GM21576 (cell line): ENCODE data around the gene LGALS1.
"Not testable (repeated sequence)": the region's sequence is repeated elsewhere in the genome, so short reads cannot be mapped to it uniquely, and the experiment has no call there.

Experiments
- ATAC-seq: cut with Tn5 transposase; IDR thresholded peaks from one replicate; pipeline ENCODE4 v1.9.1; 2021; ENCODE audit warnings: mild to moderate bottlenecking, moderate library complexity; ENCODE audit not compliant: unreplicated experiment

The LGALS1 gene

DNA sequence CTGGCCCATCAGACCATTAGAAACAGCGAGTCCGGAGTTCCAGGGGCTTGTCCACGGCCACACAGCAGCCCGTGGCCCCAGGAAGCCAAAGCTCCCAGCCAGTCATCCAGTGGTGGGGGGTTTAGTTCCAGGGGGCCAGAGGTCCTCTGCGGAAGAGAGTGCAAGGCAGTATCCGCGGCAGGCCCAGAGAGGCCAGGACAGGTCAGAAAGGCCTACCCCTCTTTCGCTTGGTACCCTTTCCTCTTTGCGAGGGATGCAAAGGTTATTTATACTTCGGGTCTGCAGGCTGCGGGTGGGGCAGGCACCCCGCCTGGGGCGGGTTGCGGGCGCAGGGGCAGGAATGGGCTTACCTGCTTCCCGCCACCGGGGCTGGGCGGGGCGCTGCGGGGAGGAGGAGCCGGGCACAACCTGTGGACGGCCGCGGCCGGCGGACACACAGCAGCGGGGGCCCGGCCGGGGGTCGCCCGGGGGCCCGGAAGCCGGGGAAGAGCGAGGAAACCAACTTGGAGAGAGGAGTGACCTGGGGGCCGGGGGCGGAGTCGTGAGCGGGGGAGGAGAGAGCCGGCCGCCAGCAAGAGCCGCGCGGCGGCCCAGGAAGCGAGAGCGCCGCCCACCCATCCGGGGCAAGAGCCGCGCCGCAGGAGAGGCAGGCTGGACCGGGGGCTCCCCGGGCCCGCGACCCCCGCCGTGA is 36.2 kb upstream of the LGALS1 start, which contains the start of gene SH3BP1:
Gene SH3BP1 (plus strand): TSS at position 600 of the 691 bp plus-strand sequence. CDS start 119 bp downstream, outside the sequence.
- ATAC-seq = no peak

DNA sequence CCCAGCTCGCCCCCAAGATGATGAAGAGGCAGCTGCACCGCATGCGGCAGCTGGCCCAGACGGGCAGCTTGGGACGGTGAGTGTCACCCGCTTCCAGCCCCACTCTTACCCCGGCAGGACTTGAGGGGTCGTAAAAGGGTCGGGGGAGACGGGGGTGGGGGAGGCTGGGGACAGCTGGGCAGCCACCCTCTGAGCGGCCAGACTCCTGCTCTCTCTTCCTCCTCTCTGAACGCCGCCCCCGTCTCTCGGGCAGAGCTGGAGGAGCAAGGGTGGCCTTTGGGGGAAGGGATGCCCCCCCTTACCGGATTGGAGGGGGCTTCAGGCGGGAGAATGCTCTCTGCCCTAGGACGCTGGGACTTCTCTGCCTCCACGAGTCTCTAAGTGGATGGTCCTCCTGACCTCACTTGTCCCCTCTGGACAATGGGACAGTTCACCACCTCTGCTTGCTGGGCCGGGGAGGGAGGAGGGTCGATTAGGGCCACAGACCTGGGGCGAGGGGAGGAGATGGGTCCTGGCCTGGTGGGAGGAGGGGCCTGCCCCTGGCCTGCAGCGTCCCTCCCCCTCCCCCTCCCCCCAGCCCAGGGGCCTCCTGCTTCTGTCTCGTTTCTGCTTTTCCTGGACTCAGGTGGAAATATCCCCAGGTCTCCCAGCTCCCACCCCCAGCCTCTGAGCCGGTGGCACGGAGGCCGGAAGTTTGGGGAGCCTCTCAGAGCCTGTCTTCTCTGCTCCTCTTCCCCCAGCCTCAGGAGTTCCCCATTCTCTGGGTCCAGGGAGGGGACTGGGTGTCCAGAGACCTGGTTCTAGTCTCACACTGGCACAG is 35.5 kb upstream of the LGALS1 start:
- no peak for ATAC-seq

GRCh38 chr22:37640591-37641560 is 34.6 kb upstream of the LGALS1 start:
- ATAC-seq = no peak

DNA sequence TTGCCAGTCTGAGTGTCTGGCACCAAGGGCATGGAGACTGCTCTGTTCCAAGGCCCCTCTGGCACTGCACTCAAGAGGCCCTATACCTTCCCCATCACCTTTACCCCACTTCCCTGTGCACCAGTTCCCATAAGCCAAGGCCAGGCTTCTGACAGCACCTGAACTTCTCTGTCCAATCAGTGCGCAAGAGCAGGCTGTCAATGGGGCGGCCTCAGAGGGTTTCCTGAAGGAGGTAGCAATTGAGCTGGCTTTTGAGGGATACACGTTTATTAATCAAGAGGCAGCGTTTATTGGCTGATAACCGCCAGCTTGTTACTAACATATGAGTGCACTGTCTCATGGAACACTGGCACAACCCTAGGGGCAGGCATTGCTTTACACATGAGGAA is 33.9 kb upstream of the LGALS1 start:
- no peak for ATAC-seq

DNA sequence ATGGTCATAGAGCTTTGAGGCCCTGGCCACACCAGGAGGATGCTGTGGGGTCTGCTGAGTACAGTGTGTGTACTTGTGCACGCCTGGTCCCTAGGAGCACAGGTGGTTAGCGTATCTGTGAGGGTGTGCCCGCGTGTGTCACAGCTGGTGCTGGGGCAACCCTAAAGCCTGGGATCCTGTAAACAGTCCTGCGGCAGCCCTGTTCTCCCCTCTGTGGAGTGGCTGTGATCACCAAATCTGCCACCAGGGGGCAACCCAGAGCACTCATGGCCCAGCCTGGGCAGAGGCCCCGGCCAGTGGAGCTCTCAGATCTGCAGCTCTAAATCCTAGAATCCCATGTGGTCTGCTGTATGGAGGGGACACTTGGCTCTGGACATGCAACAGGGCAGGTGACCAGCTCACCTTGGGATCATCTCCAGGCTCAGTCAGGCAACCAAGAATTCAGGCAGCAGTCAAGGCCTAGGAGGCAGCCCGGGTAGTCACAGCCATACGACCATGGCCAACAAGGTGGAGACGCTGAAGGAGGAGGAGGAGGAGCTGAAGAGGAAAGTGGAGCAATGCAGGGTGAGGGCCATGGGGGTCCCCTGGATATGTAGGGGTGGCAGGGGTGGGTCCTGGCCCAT is 32.1 kb upstream of the LGALS1 start:
- ATAC-seq = no peak

- no peak for ATAC-seq
These were observed 28.1 kb upstream of the LGALS1 start for GRCh38 chr22:37647317-37647716.

DNA sequence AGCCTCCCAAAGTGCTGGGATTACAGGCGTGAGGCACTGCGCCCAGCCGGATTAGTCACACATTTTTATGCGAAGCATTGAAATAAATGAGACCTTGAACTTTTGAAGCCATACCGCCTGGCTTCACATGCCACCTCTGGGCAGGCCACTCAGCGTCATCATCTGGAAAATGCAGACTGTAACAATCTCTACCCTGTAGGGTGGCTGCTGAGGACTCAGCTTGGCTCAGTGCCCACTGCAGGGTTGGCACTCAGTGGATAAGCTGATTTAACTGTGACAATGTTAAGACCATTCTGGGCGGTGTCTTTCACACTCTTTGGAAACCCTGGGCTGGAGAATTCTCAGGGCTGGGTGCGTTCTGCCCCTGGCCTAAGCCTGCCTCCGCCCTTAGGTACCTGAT is 27.5 kb upstream of the LGALS1 start:
- ATAC-seq = no peak

GRCh38 chr22:37650463-37651136 is 24.8 kb upstream of the LGALS1 start:
- ATAC-seq = no peak

- no peak for ATAC-seq
These were observed 20.7 kb upstream of the LGALS1 start for GRCh38 chr22:37654563-37655251.

DNA sequence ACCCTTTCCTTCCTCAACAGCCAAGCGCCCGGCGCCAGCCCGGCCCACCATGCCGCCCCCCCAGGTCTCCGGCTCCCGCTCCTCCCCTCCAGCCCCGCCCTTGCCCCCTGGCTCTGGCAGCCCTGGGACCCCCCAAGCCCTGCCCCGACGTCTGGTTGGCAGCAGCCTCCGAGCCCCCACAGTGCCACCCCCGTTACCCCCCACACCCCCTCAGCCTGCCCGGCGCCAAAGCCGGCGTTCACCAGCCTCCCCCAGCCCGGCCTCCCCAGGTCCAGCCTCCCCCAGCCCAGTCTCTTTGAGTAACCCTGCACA is 20.2 kb upstream of the LGALS1 start:
- ATAC-seq = no peak

- ATAC-seq = not testable (repeated sequence)
These were observed 18.9 kb upstream of the LGALS1 start for GRCh38 chr22:37656583-37656982.

DNA sequence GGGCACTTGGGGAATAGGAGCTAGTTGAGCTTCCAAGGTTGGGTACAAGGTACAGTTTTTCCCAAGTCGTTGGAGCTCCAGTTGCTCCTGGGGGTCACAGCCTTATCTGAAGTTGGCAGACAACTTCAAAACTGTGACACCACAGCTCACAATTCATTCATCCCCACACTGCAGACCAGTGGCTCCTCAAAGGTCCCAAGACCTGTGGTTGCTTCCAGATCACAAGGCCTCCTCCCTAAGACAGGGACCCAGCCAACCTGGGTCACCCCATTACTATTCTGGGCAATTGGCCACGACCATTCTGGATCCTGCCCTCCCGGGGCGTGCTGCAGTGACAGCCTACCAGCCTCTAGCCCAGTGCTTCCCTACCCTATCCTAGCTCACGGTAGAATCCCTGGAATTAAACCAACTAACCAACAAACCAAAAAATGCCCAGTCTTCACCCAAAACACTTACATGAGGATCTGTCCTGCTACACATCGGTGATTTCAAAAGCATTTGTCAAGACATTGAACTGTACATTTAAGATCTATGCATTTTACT is 17.8 kb upstream of the LGALS1 start:
- no peak for ATAC-seq

GRCh38 chr22:37658133-37659065 is 17.0 kb upstream of the LGALS1 start, which contains the start of gene PDXP:
TSS of gene PDXP (plus strand) at chr22:37658723. CDS start at chr22:37658783, 60 bp downstream.
- peak; percentile 83 for ATAC-seq

- ATAC-seq = peak; percentile 2
These were observed 16.2 kb upstream of the LGALS1 start for GRCh38 chr22:37659066-37659896.

- no peak for ATAC-seq
These were observed 15.3 kb upstream of the LGALS1 start for GRCh38 chr22:37659897-37660708.

DNA sequence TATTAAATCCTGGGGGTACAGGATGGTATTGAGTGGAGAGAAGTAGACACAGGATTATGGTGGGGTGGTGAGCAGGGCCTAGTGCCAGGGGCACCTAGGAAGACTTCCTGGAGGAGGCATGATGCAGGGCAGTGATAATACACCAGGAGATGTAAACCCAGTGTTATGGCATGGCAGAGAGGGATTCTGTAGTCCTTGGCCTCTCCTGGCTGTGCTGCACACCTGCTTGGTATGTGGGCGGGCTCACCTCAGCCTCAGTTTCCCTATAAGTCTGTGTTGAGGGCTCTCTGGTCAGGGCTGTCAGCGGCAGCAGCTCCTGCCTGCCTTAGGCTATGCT is 14.8 kb upstream of the LGALS1 start:
- no peak for ATAC-seq
